ENCODE measurements around the gene PLXNC1.

PLXNC1 gene

GRCh38 chr12:94269316-94269999 is 121.1 kb downstream of the PLXNC1 start:
- no peak for DNase-seq

GRCh38 chr12:94271351-94271750 is 123.0 kb downstream of the PLXNC1 start:
- DNase-seq = no peak

GRCh38 chr12:94272280-94272679 is 123.9 kb downstream of the PLXNC1 start:
- DNase-seq = no peak

GRCh38 chr12:94273272-94273671 is 124.9 kb downstream of the PLXNC1 start:
- DNase-seq = no peak

- DNase-seq = no peak
These were observed 128.3 kb downstream of the PLXNC1 start for GRCh38 chr12:94276725-94277124.

- no peak for DNase-seq
These were observed 129.1 kb downstream of the PLXNC1 start for GRCh38 chr12:94277426-94278000.

- DNase-seq = no peak
These were observed 131.7 kb downstream of the PLXNC1 start for GRCh38 chr12:94280063-94280462.

GRCh38 chr12:94282675-94283074 is 134.3 kb downstream of the PLXNC1 start:
- DNase-seq = peak; percentile 38

GRCh38 chr12:94284046-94284445 is 135.7 kb downstream of the PLXNC1 start:
- no peak for DNase-seq

- no peak for DNase-seq
These were observed 136.5 kb downstream of the PLXNC1 start for GRCh38 chr12:94284859-94285258.

GRCh38 chr12:94285943-94286582 is 137.7 kb downstream of the PLXNC1 start:
- no peak for DNase-seq

GRCh38 chr12:94286583-94287244 is 138.3 kb downstream of the PLXNC1 start:
- DNase-seq = no peak

- DNase-seq = no peak
These were observed 138.9 kb downstream of the PLXNC1 start for GRCh38 chr12:94287245-94287628.

- DNase-seq = no peak
These were observed 141.3 kb downstream of the PLXNC1 start for GRCh38 chr12:94289461-94290312.

- no peak for DNase-seq
These were observed 142.0 kb downstream of the PLXNC1 start for GRCh38 chr12:94290353-94290752.

GRCh38 chr12:94297096-94297699 is 148.8 kb downstream of the PLXNC1 start:
- no peak for DNase-seq

- no peak for DNase-seq
These were observed 149.6 kb downstream of the PLXNC1 start for GRCh38 chr12:94297876-94298505.

GRCh38 chr12:94299846-94300245 is 151.5 kb downstream of the PLXNC1 start:
- DNase-seq = no peak

- no peak for DNase-seq
These were observed 155.6 kb downstream of the PLXNC1 start for GRCh38 chr12:94304012-94304411.

GRCh38 chr12:94304566-94305061 is 156.2 kb downstream of the PLXNC1 start:
- no peak for DNase-seq

GRCh38 chr12:94305130-94305957 is 157.0 kb downstream of the PLXNC1 start:
- peak; percentile 61 for DNase-seq

All from stimulated activated CD4-positive, alpha-beta T cell treated with anti-CD3 and anti-CD28 coated beads, Interleukin-4, amount 100 ng/mL, for 24 hours (primary cell).